ENCODE data around the gene SLC8A3. TPM values are rescaled to one million over a fixed set of nuclear protein-coding genes. Genes with fewer than 3 reads are reported as not detected.

SLC8A3 gene
- polyA plus RNA-seq, 3 donors = 0.01 TPM; not detected in 2

GRCh38 chr14:70094631-70095030, 94.1 kb downstream of the SLC8A3 start:
- no peak overlapping the region for H3K4me3 Mint-ChIP-seq
- peaks cover 8% of the 10 kb centered on the region for H3K4me1 Mint-ChIP-seq
- no peak overlapping the region for H2AFZ ChIP-seq (ENCODE audit: insufficient read depth, low read depth, low read length, poor library complexity, severe bottlenecking)
- H3K27me3 ChIP-seq (ENCODE audit: control insufficient read depth in 2 of 2, insufficient read depth in 2 of 2, low read length in 2 of 2) = no peaks in the 10 kb centered on the region
- no peaks in the 10 kb centered on the region for H3K79me2 ChIP-seq (ENCODE audit: insufficient read depth, low read length)
- peaks cover 0 to 5% (median 0%) of the 10 kb centered on the region in 7 donors for H3K9me3 Mint-ChIP-seq
- no peak for TF ChIP-seq CTCF (IDR thresholded peaks at IDR 0.05)
- H3K27me3 Mint-ChIP-seq (ENCODE audit: low read depth in 3 of 3) = peaks cover 0 to 7% (median 0%) of the 10 kb centered on the region in 3 donors
- intact Hi-C loops (cut with micrococcal nuclease) = no loop called here
- no peak for DNase-seq
- H3K9me3 ChIP-seq (replicated peaks in 1 of 2; ENCODE audit: control insufficient read depth in 1 of 2, insufficient read depth in 1 of 2, low read length in 2 of 2) = no peaks in the 10 kb centered on the region
- H3K4me3 ChIP-seq (replicated peaks in 1 of 3; ENCODE audit: low read depth in 2 of 3, low read length in 3 of 3) = no peak overlapping the region
- peaks cover 0 to 6% of the 10 kb centered on the region in 2 donors for H3K4me1 ChIP-seq (ENCODE audit: control insufficient read depth in 1 of 2, insufficient read depth in 2 of 2, low read length in 2 of 2)
- 100% methylated on average over 1 of the region's 1 CpG for WGBS (ENCODE audit: insufficient coverage)
- H3K4me2 ChIP-seq (replicated peaks; ENCODE audit: extremely low read depth, low read length, poor library complexity, severe bottlenecking) = no peak overlapping the region
- no peak overlapping the region for H3K9ac ChIP-seq (ENCODE audit: insufficient read depth, low read length, poor library complexity, severe bottlenecking)
- H3K27ac ChIP-seq (ENCODE audit: low read depth in 1 of 2, low read length in 2 of 2) = no peak overlapping the region
- H3K36me3 ChIP-seq (replicated peaks in 1 of 2; ENCODE audit: control insufficient read depth in 1 of 2, insufficient read depth in 2 of 2, low read length in 2 of 2) = no peaks in the 10 kb centered on the region
- no peaks in the 10 kb centered on the region for H4K20me1 ChIP-seq (ENCODE audit: insufficient read depth, low read length)
- no peak overlapping the region for H3K27ac Mint-ChIP-seq
- H3K36me3 Mint-ChIP-seq = no peaks in the 10 kb centered on the region

- no peaks in the 10 kb centered on the region for H3K36me3 Mint-ChIP-seq
- no peak for DNase-seq
- H3K4me1 Mint-ChIP-seq = peaks cover 8% of the 10 kb centered on the region
- no peak overlapping the region for H3K27ac Mint-ChIP-seq
- no peak overlapping the region for H3K27ac ChIP-seq (ENCODE audit: low read depth in 1 of 2, low read length in 2 of 2)
- no peaks in the 10 kb centered on the region for H3K27me3 ChIP-seq (ENCODE audit: control insufficient read depth in 2 of 2, insufficient read depth in 2 of 2, low read length in 2 of 2)
- no peak overlapping the region for H3K9ac ChIP-seq (ENCODE audit: insufficient read depth, low read length, poor library complexity, severe bottlenecking)
- peaks cover 0 to 7% (median 0%) of the 10 kb centered on the region in 3 donors for H3K27me3 Mint-ChIP-seq (ENCODE audit: low read depth in 3 of 3)
- 100% methylated on average over 1 of the region's 3 CpGs for WGBS (ENCODE audit: insufficient coverage)
- intact Hi-C loops (cut with micrococcal nuclease) = no loop called here
- H3K36me3 ChIP-seq (replicated peaks in 1 of 2; ENCODE audit: control insufficient read depth in 1 of 2, insufficient read depth in 2 of 2, low read length in 2 of 2) = no peaks in the 10 kb centered on the region
- no peaks in the 10 kb centered on the region for H3K79me2 ChIP-seq (ENCODE audit: insufficient read depth, low read length)
- no peaks in the 10 kb centered on the region for H3K9me3 ChIP-seq (replicated peaks in 1 of 2; ENCODE audit: control insufficient read depth in 1 of 2, insufficient read depth in 1 of 2, low read length in 2 of 2)
- no peak overlapping the region for H3K4me3 ChIP-seq (replicated peaks in 1 of 3; ENCODE audit: low read depth in 2 of 3, low read length in 3 of 3)
- TF ChIP-seq CTCF (IDR thresholded peaks at IDR 0.05) = no peak
- no peaks in the 10 kb centered on the region for H4K20me1 ChIP-seq (ENCODE audit: insufficient read depth, low read length)
- no peak overlapping the region for H3K4me3 Mint-ChIP-seq
- H3K4me2 ChIP-seq (replicated peaks; ENCODE audit: extremely low read depth, low read length, poor library complexity, severe bottlenecking) = no peak overlapping the region
- peaks cover 0 to 5% (median 0%) of the 10 kb centered on the region in 7 donors for H3K9me3 Mint-ChIP-seq
- no peak overlapping the region for H2AFZ ChIP-seq (ENCODE audit: insufficient read depth, low read depth, low read length, poor library complexity, severe bottlenecking)
- H3K4me1 ChIP-seq (ENCODE audit: control insufficient read depth in 1 of 2, insufficient read depth in 2 of 2, low read length in 2 of 2) = peaks cover 0 to 6% of the 10 kb centered on the region in 2 donors
Observed at GRCh38 chr14:70094106-70094505, 94.6 kb downstream of the SLC8A3 start.

All from CD14-positive monocyte (primary cell).